HG03457 (cell line): ENCODE measurements around the gene ATP1B2.
"Not testable (repeated sequence)": the region's sequence is repeated elsewhere in the genome, so short reads cannot be mapped to it uniquely, and the experiment has no call there.

Experiments used
- ATAC-seq: cut with Tn5 transposase; IDR thresholded peaks from one replicate; pipeline ENCODE4 v1.9.1; 2021; ENCODE audit warnings: moderate number of reproducible peaks; ENCODE audit not compliant: unreplicated experiment

ATP1B2 gene, protein sequence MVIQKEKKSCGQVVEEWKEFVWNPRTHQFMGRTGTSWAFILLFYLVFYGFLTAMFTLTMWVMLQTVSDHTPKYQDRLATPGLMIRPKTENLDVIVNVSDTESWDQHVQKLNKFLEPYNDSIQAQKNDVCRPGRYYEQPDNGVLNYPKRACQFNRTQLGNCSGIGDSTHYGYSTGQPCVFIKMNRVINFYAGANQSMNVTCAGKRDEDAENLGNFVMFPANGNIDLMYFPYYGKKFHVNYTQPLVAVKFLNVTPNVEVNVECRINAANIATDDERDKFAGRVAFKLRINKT

DNA sequence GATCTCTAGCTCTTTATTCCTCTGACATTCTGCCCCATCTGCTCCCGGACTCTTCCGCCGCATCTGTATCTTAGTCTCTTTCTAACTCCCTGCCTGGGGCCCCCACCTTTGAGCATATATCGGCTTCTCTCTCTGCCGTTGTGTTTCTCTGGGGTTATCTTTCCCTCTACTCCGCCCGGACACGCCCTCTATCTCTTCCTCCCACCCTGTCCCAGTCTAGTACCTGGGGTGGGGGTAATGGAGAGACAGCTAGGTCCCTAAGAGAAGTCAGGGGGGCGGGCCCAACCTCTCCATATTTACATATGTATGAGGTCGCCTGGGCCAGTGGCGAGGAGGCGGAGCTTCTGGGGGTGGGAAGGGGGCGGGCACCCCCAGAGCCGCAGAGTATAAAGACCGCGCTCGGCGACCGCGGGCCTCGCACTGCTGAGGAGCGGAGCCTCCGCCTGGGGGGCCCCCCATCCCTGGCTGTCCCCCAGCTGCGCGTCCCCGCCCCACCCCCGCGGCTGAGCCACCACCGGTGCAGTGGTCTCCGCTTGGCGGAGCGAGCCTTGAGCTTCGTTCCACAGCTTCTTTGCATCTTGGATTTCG, at the start of gene ATP1B2:
Gene ATP1B2 (plus strand): TSS at position 418 of the 588 bp plus-strand sequence. CDS start 593 bp downstream, outside the sequence.
- no peak for ATAC-seq

DNA sequence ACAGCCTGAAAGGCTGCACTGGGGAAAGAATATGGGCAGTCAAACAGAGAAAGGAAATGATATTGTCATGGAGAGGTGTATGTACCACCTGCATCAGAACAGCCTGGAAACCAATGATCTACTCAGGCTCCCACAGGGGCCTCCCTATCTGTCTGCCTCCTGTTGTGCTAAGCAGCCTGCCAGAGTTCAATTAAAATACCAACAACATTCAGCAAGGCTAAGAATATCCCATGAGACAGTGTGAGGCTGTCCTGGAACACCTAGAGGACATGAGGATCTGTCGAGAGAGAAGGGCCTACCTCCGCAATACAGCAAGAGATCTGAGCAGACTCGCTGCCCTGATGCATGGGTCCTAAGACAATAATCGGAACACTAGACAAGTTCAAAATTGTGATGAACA, 44.4 kb upstream of the ATP1B2 start:
- ATAC-seq, result no peak

- no peak for ATAC-seq
Measured at GRCh38 chr17:7610641-7611040, 40.1 kb upstream of the ATP1B2 start.

DNA sequence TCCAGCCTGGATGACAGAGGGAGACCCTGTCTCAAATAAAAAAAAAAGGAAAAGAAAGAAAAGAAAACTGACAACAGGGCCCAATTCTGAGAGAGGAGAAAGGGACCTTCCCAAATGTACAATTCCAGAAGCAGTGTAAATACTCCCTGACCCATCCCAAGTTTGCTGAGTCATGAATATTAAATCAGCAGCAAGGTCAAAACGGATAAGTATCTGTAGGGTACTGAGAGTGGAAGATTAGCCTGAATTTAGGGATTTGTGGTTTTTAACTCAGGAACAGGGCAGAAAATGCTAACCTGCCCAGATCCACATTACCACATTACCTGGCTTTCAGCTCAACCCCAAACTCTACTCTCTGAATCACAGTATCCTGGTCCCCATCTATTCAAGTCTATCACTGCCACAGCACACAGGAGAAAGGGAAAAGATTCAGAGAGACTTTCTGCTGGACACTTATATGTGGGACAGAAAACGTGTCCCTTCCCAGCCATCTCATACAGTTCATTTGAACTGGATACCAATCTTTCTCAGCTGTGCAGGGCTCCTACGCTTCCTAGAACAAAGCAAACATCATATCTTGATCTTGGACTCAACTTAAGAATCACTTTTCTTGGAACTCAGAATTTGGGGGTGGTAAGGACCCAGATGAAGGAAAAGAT, 39.0 kb upstream of the ATP1B2 start:
- ATAC-seq, result no peak

DNA sequence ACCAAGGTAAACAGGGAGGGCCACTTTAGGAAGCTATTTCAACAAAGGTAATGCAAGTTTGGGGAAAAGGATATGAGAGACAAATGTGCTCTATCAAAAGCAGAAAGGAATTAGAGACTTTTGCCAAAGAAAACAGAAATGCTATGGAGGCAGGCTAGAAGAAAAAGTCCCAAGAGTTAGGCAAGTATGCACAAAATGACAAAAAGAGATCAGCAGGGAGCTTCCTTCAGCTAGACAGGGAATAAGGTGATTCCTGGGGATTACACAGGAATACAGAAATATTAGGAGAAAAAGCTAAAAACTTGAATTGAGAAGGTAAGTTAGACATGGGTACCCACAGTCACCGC, 38.5 kb upstream of the ATP1B2 start:
- no peak for ATAC-seq

GRCh38 chr17:7613769-7614424, 36.8 kb upstream of the ATP1B2 start:
- ATAC-seq, result no peak

DNA sequence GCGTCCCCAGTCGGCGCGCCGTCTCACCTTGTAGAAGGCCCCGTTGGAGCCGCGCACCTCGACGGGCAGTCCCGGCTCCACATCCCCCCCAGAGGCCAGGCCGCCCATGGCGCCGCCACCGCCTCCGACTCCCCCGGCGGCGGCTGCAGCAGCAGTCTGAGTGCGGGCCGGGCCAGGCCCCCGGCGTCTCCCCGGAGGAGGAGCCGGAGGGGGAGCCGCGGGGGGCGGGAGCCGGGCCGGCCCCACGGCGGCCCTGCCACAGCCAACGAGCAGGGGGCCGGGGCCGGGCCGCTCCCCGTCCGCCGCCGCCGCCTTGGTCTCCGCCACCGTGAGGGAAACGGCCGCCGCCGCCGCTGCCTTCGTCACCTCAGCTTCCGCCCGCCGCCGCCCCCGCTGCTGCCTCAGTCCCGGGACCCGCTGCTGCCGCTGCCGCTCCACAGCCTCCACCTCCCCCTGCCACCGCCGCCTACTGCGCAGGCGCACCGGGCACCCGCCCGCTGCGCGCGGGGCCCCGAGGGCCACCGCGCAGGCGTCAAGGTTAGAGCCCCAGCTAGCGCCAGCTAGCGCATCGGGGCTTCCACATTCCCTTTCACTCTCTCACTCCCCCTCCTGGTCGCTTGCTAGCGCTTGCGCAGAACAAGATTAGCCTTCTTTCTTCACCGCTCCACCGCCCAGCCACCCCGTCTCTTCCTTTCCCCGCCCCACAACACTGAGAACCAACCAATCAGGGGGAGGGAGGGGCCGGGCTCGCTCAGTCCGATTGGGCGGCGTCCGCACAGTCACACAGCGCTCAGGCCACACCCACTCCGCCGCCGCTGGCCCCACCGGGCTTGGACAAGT, 36.1 kb upstream of the ATP1B2 start, which contains the start of gene FXR2:
Gene FXR2 (minus strand): TSS at position 473 of the 840 bp plus-strand sequence. CDS start 365 bp downstream, at position 108.
- ATAC-seq, result peak; percentile 78

DNA sequence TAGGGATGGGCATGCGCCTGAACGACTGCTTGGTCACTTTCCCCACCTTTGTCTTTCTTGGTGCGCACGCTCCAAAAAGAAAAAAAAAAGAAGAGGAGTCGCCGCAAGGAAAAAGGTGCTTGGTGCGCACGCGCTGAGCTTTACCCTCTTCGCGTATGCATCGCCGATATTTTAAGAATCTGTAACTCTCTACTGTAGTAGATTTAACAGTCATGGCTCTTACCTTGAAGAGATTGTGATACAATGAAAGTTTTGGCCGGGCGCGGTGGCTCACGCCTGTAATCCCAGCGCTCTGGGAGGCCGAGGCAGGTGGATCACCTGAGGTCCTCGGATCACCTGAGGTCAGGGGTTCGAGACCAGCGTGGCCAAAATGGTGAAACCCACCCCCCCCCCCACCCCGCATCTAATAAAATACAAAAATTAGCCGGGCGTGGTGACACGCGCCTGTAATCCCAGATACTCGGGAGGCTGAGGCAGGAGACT, 35.4 kb upstream of the ATP1B2 start:
- ATAC-seq, result no peak

GRCh38 chr17:7618608-7619007, 32.1 kb upstream of the ATP1B2 start:
- ATAC-seq, result no peak

- no peak for ATAC-seq
Measured at GRCh38 chr17:7620835-7621234, 29.9 kb upstream of the ATP1B2 start.

DNA sequence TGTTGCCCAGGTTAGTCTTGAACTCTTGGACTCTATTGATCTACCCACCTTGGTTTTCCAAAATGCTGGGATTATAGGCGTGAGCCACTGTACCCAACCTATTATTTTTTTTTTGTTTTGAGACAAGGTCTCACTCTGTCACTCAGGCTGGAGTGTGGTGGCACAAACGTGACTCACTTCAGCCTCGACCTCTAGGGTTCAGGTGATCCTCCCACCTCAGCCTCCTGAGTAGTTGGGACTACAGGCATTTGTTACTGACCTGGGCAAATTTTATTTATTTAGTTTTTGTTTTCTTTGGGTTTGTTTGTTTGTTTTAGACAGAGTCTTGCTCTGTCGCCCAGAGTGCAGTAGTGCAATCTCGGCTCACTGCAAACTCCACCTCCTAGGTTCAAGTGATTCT, 27.1 kb upstream of the ATP1B2 start:
- ATAC-seq, result no peak

DNA sequence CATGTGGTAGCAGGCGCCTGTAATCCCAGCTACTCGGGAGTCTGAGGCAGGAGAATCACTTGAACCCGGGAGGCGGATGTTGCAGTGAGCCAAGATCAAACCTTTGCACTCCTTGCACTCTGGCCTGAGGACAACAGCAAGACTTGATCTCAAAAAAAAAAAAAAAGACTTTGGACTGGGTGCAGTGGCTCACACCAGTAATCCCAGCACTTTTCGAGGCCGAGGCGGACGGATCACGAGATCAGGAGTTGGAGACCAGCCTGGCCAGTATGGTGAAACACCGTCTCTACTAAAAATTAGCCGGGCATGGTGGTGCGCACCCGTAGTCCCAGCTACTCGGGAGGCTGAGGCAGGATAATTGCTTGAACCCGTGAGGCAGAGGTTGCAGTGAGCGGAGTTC, 25.0 kb upstream of the ATP1B2 start:
- ATAC-seq, result not testable (repeated sequence)

DNA sequence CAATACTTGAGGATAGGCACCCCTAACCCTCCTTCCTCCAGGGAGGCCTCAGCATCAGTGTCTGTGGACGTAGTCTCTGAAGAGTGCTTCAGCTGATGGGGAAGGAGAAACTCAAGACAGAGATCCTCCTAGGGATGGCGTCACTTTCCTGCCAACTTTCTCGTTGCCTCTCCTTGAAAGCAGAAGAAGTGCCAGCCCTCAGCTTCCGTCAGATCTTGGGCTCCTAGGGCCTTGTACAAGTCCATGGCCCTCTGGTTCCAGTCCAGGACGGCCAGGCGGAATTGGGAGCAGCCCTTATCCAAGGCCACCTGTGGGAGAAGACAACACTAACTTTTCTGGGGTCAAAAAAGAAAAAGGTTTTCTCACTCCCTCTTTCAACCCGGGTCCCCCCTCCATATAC, 24.4 kb upstream of the ATP1B2 start:
- no peak for ATAC-seq

DNA sequence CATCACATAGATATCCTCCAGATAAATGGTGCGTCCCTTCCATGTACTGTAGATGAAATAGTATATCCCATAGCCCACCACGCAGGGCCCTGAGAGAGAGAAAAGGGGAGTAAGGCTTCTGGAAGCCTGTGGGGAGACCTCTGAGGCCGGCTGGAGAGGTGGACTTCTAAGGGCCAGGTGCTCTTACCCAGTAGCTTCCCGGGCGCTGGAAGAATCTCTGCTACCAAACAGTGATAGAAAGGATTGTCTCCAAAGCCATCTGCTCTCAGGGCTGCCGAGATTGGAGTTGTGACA, 23.8 kb upstream of the ATP1B2 start:
- no peak for ATAC-seq

GRCh38 chr17:7627250-7628121, 23.2 kb upstream of the ATP1B2 start, which contains the start of gene SAT2:
Gene SAT2 (minus strand): TSS chr17:7627821. CDS start chr17:7627635, 186 bp downstream.
- no peak for ATAC-seq

DNA sequence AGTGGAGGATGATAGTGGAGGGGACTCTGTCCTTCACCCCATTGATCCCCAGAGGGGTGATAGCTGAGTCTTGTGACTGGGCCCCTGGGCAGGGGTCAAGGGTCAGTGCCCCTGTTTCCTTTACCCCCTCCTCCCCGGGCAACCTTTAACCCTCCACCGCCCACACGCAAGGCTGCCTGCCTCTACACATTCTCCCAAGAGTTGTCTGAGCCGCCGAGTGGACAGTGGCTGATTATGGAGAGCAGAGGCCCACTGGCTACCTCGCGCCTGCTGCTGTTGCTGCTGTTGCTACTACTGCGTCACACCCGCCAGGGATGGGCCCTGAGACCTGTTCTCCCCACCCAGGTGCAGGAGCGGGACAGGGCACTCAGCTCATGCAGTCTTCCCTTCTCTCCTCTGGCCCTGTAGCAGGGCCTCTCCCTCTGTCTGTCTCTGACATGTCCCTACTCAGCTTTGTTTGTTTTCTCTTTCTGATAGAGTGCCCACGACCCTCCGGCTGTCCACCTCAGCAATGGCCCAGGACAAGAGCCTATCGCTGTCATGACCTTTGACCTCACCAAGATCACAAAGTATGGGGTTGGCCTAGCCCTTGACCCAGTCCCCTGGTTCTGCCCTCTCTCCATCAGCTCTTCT, 20.7 kb upstream of the ATP1B2 start, which contains the start of gene SHBG:
Gene SHBG (plus strand): TSS at position 197 of the 633 bp plus-strand sequence. CDS start 38 bp downstream, at position 235.
- no peak for ATAC-seq

GRCh38 chr17:7631398-7632380, 19.0 kb upstream of the ATP1B2 start:
- no peak for ATAC-seq

- ATAC-seq, result no peak
Measured at GRCh38 chr17:7632492-7632894, 18.2 kb upstream of the ATP1B2 start.
